ENCODE measurements around the gene B3GAT3. TPM values are rescaled to one million over a fixed set of nuclear protein-coding genes. Genes with fewer than 3 reads are reported as not detected.
A peak's percentile ranks its signal among the peaks of the same experiment; 100 is the strongest.

Gene B3GAT3
- total RNA-seq, 1 donor from 2014 or later = 32.8 TPM

DNA sequence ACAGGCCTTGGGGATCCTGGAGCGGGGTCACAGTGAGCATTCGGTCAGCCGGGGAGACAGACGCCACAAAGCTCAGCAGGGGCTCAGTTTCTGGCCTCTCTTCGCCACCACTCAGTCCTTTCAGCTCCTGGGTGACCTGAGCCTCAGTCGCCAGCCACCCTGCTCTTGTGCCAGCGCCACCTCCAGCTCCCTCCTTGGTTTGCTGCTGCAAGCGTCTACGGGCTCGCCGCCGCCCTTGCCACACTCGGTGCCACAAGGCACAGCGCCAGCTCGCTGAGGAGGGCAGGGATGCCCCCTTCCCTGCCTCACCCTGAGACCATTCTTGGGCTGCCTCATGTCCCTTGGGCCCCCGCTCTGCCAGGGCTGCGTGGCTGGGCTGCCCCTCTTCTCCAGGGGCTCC, 46.6 kb downstream of the B3GAT3 start:
- H3K27ac Mint-ChIP-seq (ENCODE audit: unreplicated experiment) = peak overlapping the region; percentile 96
- no peak for DNase-seq (ENCODE audit: low spot score)
- peaks cover 42% of the 10 kb centered on the region for H3K36me3 Mint-ChIP-seq (ENCODE audit: low read depth, unreplicated experiment)
- no peaks in the 10 kb centered on the region for H3K9me3 Mint-ChIP-seq (ENCODE audit: unreplicated experiment)
- H3K4me1 Mint-ChIP-seq (ENCODE audit: unreplicated experiment) = peaks cover 69% of the 10 kb centered on the region
- peak overlapping the region; percentile 99 for H3K4me3 Mint-ChIP-seq (ENCODE audit: unreplicated experiment)
- peaks cover 10% of the 10 kb centered on the region for H3K27me3 Mint-ChIP-seq (ENCODE audit: unreplicated experiment)
- TF ChIP-seq, protein P1, sequence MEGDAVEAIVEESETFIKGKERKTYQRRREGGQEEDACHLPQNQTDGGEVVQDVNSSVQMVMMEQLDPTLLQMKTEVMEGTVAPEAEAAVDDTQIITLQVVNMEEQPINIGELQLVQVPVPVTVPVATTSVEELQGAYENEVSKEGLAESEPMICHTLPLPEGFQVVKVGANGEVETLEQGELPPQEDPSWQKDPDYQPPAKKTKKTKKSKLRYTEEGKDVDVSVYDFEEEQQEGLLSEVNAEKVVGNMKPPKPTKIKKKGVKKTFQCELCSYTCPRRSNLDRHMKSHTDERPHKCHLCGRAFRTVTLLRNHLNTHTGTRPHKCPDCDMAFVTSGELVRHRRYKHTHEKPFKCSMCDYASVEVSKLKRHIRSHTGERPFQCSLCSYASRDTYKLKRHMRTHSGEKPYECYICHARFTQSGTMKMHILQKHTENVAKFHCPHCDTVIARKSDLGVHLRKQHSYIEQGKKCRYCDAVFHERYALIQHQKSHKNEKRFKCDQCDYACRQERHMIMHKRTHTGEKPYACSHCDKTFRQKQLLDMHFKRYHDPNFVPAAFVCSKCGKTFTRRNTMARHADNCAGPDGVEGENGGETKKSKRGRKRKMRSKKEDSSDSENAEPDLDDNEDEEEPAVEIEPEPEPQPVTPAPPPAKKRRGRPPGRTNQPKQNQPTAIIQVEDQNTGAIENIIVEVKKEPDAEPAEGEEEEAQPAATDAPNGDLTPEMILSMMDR (IDR thresholded peaks at IDR 0.05; ENCODE audit: unreplicated experiment) = no peak

GRCh38 chr11:62574363-62575071, 47.3 kb downstream of the B3GAT3 start:
- H3K27ac Mint-ChIP-seq (ENCODE audit: unreplicated experiment) = peak overlapping the region; percentile 96
- TF ChIP-seq, protein P1 (IDR thresholded peaks at IDR 0.05; ENCODE audit: unreplicated experiment) = no peak

DNA sequence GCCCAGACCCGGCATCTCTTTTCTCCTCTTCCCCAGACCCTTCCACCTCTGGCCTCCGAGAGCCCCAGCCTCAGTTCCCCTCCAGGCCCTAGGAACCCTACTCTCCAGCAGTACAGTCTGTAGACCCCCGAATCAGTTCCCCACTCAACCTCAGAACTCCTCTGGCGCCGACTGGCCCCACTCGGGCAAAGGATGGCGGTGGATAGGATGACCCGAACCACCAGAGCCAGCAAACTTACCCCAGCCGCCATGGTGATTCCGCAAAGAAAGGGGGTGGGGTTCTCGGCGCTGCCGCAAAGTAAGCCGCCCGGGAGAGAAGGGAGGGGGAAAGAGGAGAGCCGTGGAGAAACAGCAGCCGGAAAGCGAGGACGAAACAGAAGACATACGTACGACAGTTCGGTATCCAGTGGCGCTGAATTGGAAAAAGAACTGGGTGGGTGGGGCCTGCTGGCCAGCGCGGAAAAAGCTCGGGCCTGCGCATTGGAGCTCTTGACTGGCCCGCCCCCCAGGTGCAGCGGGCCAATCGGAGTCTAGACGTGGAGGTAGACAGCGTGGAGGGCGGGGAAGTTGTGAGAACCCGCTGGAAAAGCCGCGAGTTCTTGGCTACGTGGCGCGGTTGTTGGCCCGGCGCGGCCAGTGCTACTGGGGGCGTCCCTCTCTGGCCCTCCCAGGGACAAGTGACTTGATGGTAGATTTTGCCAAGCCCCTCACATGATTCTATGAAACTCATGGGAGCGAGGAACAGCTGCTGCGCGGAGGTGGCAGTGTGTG, 48.0 kb downstream of the B3GAT3 start, which contains the start of gene EEF1G:
Gene EEF1G, minus strand, starts transcription at position 300 of the 771 bp plus-strand sequence. Its CDS starts 49 bp downstream, at position 251.
- Mint-ChIP-seq H3K27ac (ENCODE audit: unreplicated experiment) (peak within 1 kb of the TSS; percentile 96), H3K27me3 (ENCODE audit: unreplicated experiment) (peaks cover 10% of the 10 kb centered on the region), H3K9me3 (ENCODE audit: unreplicated experiment) (no peaks in the 10 kb centered on the region), H3K4me1 (ENCODE audit: unreplicated experiment) (peaks cover 70% of the 10 kb centered on the region), H3K4me3 (ENCODE audit: unreplicated experiment) (peak within 1 kb of the TSS; percentile 99), H3K36me3 (ENCODE audit: low read depth, unreplicated experiment) (peaks cover 47% of the 10 kb centered on the region)
- TF ChIP-seq, protein P1 (IDR thresholded peaks at IDR 0.05; ENCODE audit: unreplicated experiment) = no peak
- DNase-seq (ENCODE audit: low spot score) = peak; percentile 96

More at GRCh38 chr11:62574363-62575071, 47.3 kb downstream of the B3GAT3 start:
- peaks cover 70% of the 10 kb centered on the region for H3K4me1 Mint-ChIP-seq (ENCODE audit: unreplicated experiment)
- peaks cover 45% of the 10 kb centered on the region for H3K36me3 Mint-ChIP-seq (ENCODE audit: low read depth, unreplicated experiment)
- peak; percentile 19 for DNase-seq (ENCODE audit: low spot score)
- no peaks in the 10 kb centered on the region for H3K9me3 Mint-ChIP-seq (ENCODE audit: unreplicated experiment)
- peaks cover 10% of the 10 kb centered on the region for H3K27me3 Mint-ChIP-seq (ENCODE audit: unreplicated experiment)
- peak overlapping the region; percentile 99 for H3K4me3 Mint-ChIP-seq (ENCODE audit: unreplicated experiment)

GRCh38 chr11:62573006-62573591, 48.7 kb downstream of the B3GAT3 start:
- H3K27ac Mint-ChIP-seq (ENCODE audit: unreplicated experiment) = peak overlapping the region; percentile 77
- H3K4me3 Mint-ChIP-seq (ENCODE audit: unreplicated experiment) = peak overlapping the region; percentile 99
- H3K9me3 Mint-ChIP-seq (ENCODE audit: unreplicated experiment) = no peaks in the 10 kb centered on the region
- peaks cover 67% of the 10 kb centered on the region for H3K4me1 Mint-ChIP-seq (ENCODE audit: unreplicated experiment)
- TF ChIP-seq, protein P1 (IDR thresholded peaks at IDR 0.05; ENCODE audit: unreplicated experiment) = no peak
- peak; percentile 22 for DNase-seq (ENCODE audit: low spot score)
- peaks cover 47% of the 10 kb centered on the region for H3K36me3 Mint-ChIP-seq (ENCODE audit: low read depth, unreplicated experiment)
- H3K27me3 Mint-ChIP-seq (ENCODE audit: unreplicated experiment) = peaks cover 10% of the 10 kb centered on the region
